CD8-positive, alpha-beta memory T cell (primary cell): Measurements from ENCODE around the gene ZBTB17. TPM values are rescaled to one million over a fixed set of nuclear protein-coding genes. Genes with fewer than 3 reads are reported as not detected.

Experiments used
- CTCF ChIA-PET: fragments of 350-600 bp; sonication (Branson Sonifier 250); formaldehyde crosslinking; loops from one replicate; lab custom pipeline; 2021; ENCODE audit warnings: antibody characterized with exemption; lab: Charles Lee
- POLR2A ChIA-PET: fragments of 350-600 bp; sonication (Branson Sonifier 250); formaldehyde crosslinking; loops from one replicate; lab custom pipeline; 2021; ENCODE audit warnings: antibody characterized with exemption; lab: Charles Lee
- DNase-seq, 5 donors: peaks; one replicate each; pipeline versions ENCODE4 v3.0.0 to v3.0.0-alpha.2; 2020 to 2022; ENCODE audit warnings: mixed read lengths in 1 of 5
- H3K27ac ChIP-seq: one replicate; pipeline ENCODE4 v1.7.0; 2013; ENCODE audit warnings: low read depth, mild to moderate bottlenecking, low read length, moderate library complexity
- H3K27me3 ChIP-seq: 2 replicates; pipeline ENCODE4 v1.7.0; 2013; ENCODE audit warnings: low read length, mild to moderate bottlenecking; ENCODE audit not compliant: insufficient read depth, poor library complexity, severe bottlenecking
- H3K36me3 ChIP-seq: 2 replicates; pipeline ENCODE4 v1.7.0; 2013; ENCODE audit warnings: mild to moderate bottlenecking, low read length, moderate library complexity; ENCODE audit not compliant: insufficient read depth
- H3K4me1 ChIP-seq: 2 replicates; pipeline ENCODE4 v1.7.0; 2013; ENCODE audit warnings: mild to moderate bottlenecking, low read length, moderate library complexity; ENCODE audit not compliant: insufficient read depth
- H3K4me3 ChIP-seq: 2 replicates; pipeline ENCODE4 v1.7.0; 2013; ENCODE audit warnings: mild to moderate bottlenecking, low read length
- H3K9me3 ChIP-seq: 2 replicates; pipeline ENCODE4 v1.7.0; 2013; ENCODE audit warnings: mild to moderate bottlenecking, low read length
- H3K27ac Mint-ChIP-seq, 8 donors: one replicate each; pipeline ENCODE4 v1.8.0; 2020 to 2021; ENCODE audit warnings: mixed read lengths in 8 of 8, mild to moderate bottlenecking in 6 of 8, inconsistent platforms in 3 of 8, moderate library complexity in 3 of 8
- H3K27me3 Mint-ChIP-seq, 2 donors: one replicate each; pipeline ENCODE4 v1.8.0; 2020 to 2021; ENCODE audit warnings: mixed read lengths in 2 of 2, mild to moderate bottlenecking in 1 of 2, moderate library complexity in 1 of 2
- H3K36me3 Mint-ChIP-seq, 3 donors: one replicate each; pipeline ENCODE4 v1.8.0; 2020 to 2021; ENCODE audit warnings: mixed read lengths in 3 of 3, inconsistent platforms in 1 of 3, mild to moderate bottlenecking in 1 of 3
- H3K4me1 Mint-ChIP-seq, 3 donors: one replicate each; pipeline ENCODE4 v1.8.0; 2020 to 2021; ENCODE audit warnings: mixed read lengths in 3 of 3, inconsistent platforms in 1 of 3, mild to moderate bottlenecking in 1 of 3
- H3K4me3 Mint-ChIP-seq, 7 donors: one replicate each; pipeline ENCODE4 v1.8.0; 2020 to 2021; ENCODE audit warnings: mixed read lengths in 7 of 7, mild to moderate bottlenecking in 6 of 7, moderate library complexity in 4 of 7, inconsistent platforms in 2 of 7
- H3K9me3 Mint-ChIP-seq, 5 donors: one replicate each; pipeline ENCODE4 v1.8.0; 2020 to 2022; ENCODE audit warnings: mixed read lengths in 5 of 5, mild to moderate bottlenecking in 3 of 5, moderate library complexity in 2 of 5, inconsistent platforms in 1 of 5
- polyA plus RNA-seq: library from polyadenylated mRNA; unstranded; fragments of 300-500 nt; fragmentation: Illumina TruSeq; gene quantifications from one replicate; pipeline ENCODE4 v1.2.3, GENCODE V29; 2021
- total RNA-seq, 2 experiments: library from RNA; stranded (reverse); gene quantifications; one replicate each; pipeline ENCODE4 v1.2.3, GENCODE V29; 2021

ZBTB17 gene
- total and polyA plus RNA-seq, 3 experiments from 2014 or later = 24.7 to 51.5 (median 49.9) TPM

DNA sequence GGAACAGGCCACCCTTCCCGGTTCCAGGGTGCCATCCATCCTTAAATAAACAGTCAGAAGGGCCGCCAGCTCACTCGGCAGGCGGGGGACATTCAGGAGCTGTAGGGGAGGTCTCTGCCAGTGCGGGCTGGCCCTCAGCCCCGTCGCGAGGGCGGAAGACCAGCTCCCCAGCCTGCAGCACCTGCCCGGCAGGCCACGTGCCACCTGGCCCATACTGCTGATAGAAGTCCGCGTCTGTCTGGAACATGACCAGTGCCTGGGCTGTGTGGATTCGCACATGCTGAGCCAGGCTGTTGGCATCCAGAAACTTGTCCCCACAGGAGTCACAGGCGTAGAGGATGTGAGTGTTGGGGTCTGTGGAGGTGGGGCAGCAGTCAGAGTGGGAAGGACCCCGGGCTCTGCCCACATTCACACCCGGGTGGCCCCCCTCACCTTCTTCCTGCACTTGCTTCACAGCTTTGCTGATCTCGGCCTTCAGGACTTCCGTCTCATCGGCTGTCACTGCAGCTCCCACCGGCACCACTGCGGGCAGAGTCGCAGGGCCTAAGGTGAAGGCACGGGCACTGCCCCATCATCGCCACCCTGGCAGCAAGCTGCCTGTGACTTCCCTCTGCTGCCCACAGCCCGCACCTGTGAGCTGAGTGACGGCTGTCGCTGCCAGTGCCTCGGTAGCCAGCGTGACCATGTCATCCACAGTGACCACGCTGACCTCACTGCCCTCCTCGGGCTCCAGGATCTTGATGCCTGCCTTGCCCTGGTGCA, 33.8 kb downstream of the ZBTB17 start:
- ChIA-PET POLR2A (no interaction called here), CTCF (interaction anchor here (1.0 kb wide), 1 partner anchor 11 kb away, joined by 3 read pairs; no protein-coding TSS in a partner anchor)
- Histone ChIP-seq H3K4me3 (no peak overlapping the region), H3K4me1 (no peaks in the 10 kb centered on the region), H3K9me3 (no peaks in the 10 kb centered on the region), H3K27ac (no peak overlapping the region), H3K36me3 (peaks cover 28% of the 10 kb centered on the region), H3K27me3 (no peaks in the 10 kb centered on the region)
- Mint-ChIP-seq H3K4me3 (no peak overlapping the region), H3K4me1 (peaks cover 0 to 6% (median 2%) of the 10 kb centered on the region in 3 donors), H3K36me3 (peaks cover 0 to 85% (median 10%) of the 10 kb centered on the region in 3 donors), H3K27me3 (no peaks in the 10 kb centered on the region), H3K27ac (peak overlapping the region in 2 of 8 donors; percentile 17 to 54), H3K9me3 (no peaks in the 10 kb centered on the region)
- no peak for DNase-seq

DNA sequence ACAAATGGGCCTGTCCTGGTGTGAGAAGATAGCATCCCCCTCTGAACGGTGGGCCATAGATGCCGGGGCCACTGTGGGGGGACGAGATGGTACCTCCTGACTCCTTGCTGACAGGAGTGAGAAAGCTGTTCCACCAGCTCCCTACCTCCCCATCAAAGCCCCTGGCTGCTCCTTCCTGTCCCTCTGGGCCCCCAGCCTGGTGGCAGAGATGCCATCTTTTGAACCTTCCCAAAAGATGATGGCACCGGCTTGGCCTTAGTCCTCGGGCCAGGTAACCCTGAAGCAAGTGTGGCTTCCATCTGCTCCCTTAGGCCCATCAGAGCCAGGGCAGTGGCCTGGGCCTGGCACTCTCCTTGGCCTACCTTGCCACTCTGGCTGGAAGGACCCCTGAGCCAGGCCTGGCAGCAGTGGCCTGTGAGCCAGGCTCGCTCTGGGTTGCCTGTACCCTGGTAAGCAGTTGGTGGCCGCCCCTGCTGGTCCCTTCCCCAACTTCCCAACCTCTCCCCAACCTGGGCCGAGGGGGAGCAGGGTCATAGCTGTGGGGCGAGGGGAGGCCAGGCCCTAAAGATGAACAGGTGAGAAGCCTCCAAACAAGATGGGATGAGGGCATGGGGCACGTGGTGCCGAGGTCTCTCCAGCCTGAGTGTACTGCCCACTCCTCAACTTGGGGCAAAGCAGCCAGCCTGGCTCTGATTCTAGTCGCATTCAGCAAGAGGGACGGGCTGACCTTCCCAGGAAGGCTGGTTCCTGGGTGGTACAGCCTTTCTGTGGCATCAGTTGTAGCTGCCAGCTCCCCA, 34.7 kb downstream of the ZBTB17 start:
- no peak overlapping the region for H3K4me3 ChIP-seq
- POLR2A ChIA-PET = no interaction called here
- H3K27ac Mint-ChIP-seq = peak overlapping the region in 1 of 8 donors; percentile 54

DNA sequence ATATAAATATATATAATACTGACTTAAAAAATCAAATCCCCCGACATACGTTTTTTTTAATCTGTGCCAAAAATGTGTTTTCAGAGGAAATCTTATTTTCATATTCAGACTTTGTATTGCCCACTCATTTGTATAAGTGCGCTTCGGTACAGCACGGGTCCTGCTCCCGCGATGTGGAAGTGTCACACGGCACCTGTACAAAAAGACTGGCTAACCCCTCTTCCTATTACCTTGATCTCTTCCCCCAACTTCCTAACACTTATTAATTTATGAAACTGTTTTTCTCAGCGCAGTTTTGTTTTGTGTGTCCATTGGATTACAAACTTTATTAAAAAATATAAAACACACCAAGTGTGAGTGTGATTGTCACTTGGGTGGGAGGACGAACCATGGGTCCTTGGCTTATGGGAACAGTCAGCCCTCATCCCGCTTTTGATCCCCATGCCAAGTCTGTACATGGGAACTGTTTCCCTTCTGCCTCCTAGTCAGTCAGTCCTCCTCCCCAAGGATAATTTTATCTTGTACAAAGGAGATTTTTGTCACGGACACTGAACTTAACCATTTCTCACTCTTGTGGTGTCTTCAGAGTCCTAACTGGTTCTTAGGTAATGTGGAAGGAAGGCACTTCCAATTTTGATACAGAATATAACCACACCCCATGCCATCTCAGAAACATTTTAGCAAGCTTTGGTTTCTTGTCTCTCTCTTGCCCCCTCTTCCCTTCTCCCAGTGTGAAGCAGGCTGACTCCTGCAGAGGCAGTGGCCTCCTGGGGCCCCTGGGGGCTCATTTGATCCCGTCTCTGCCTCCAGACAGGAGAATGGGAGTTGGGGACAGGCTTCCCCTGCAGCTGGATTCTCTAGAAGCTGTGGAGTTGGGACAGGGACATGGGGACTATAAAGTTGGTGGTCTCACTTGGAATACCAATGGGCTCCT, 35.5 kb downstream of the ZBTB17 start:
- DNase-seq = no peak
- Histone ChIP-seq H3K4me1 (no peaks in the 10 kb centered on the region), H3K4me3 (no peak overlapping the region), H3K9me3 (no peaks in the 10 kb centered on the region), H3K27ac (no peak overlapping the region), H3K36me3 (peaks cover 29% of the 10 kb centered on the region), H3K27me3 (no peaks in the 10 kb centered on the region)
- ChIA-PET CTCF (no interaction called here), POLR2A (no interaction called here)
- Mint-ChIP-seq H3K36me3 (peaks cover 0 to 85% (median 6%) of the 10 kb centered on the region in 3 donors), H3K4me3 (no peak overlapping the region), H3K4me1 (no peaks in the 10 kb centered on the region), H3K9me3 (no peaks in the 10 kb centered on the region), H3K27ac (peak overlapping the region in 3 of 8 donors; percentile 54 to 89 (median 63)), H3K27me3 (no peaks in the 10 kb centered on the region)

More for the DNA sequence above, 34.7 kb downstream of the ZBTB17 start:
- Histone ChIP-seq H3K36me3 (peaks cover 27% of the 10 kb centered on the region), H3K27me3 (no peaks in the 10 kb centered on the region), H3K4me1 (no peaks in the 10 kb centered on the region), H3K9me3 (no peaks in the 10 kb centered on the region), H3K27ac (no peak overlapping the region)
- H3K36me3 Mint-ChIP-seq = peaks cover 0 to 83% (median 8%) of the 10 kb centered on the region in 3 donors
- CTCF ChIA-PET = interaction anchor here (1.0 kb wide), 1 partner anchor 10 kb away, joined by 3 read pairs; no protein-coding TSS in a partner anchor
- no peak for DNase-seq
- peaks cover 0 to under 1% (median 0%) of the 10 kb centered on the region in 3 donors for H3K4me1 Mint-ChIP-seq
- no peaks in the 10 kb centered on the region for H3K9me3 Mint-ChIP-seq
- no peak overlapping the region for H3K4me3 Mint-ChIP-seq
- no peaks in the 10 kb centered on the region for H3K27me3 Mint-ChIP-seq

DNA sequence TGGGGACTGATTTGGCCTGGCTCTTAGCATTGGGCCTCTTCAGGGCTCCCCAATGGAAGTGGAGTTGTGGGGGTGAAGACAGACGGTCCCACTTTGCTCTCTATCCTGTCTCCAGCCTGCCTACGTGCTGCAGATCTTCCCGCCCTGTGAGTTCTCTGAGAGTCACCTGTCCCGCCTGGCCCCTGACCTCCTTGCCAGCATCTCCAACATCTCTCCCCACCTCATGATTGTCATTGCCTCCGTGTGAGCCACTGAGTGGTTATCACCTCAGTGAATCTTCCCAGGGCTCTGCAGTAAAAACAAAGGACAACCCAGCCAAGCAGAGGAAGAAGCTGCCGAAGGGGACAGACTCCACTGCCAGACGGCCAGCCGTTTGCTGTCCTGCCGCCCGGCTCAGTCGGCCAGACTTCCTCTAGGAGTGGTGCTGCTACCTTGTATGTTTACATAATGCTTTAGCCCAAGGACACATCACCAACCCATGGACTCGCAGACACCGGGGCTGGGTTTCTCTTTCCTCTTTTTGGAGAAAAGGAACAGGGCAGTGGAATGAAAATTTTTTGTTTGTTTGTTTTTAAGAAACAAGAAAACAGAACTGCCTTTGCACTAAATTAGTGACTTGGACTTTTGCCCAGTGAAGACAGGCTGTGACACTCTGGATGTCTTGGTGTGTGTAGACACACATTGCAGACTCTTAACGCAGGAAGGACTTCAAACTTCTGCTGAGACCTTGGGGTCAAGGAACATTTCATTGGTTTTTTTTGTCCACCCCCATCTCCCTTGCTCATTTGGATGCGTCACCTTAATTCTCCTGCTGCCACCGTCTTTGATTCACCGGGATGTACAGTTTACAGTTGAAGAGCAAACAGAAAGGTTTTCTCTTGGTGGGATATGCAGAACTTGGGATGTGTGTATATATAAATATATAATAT, 36.5 kb downstream of the ZBTB17 start:
- Mint-ChIP-seq H3K9me3 (no peaks in the 10 kb centered on the region), H3K4me1 (no peaks in the 10 kb centered on the region), H3K27me3 (peaks cover 0 to 2% of the 10 kb centered on the region in 2 donors), H3K27ac (peak overlapping the region in 5 of 8 donors; percentile 22 to 82 (median 53)), H3K4me3 (no peak overlapping the region), H3K36me3 (peaks cover 5 to 89% (median 9%) of the 10 kb centered on the region in 3 donors)
- H3K27me3 ChIP-seq = no peaks in the 10 kb centered on the region
- ChIA-PET POLR2A (no interaction called here), CTCF (no interaction called here)
- peaks cover 33% of the 10 kb centered on the region for H3K36me3 ChIP-seq
- H3K4me1 ChIP-seq = no peaks in the 10 kb centered on the region
- no peak overlapping the region for H3K27ac ChIP-seq
- no peak for DNase-seq
- no peak overlapping the region for H3K4me3 ChIP-seq
- no peaks in the 10 kb centered on the region for H3K9me3 ChIP-seq

DNA sequence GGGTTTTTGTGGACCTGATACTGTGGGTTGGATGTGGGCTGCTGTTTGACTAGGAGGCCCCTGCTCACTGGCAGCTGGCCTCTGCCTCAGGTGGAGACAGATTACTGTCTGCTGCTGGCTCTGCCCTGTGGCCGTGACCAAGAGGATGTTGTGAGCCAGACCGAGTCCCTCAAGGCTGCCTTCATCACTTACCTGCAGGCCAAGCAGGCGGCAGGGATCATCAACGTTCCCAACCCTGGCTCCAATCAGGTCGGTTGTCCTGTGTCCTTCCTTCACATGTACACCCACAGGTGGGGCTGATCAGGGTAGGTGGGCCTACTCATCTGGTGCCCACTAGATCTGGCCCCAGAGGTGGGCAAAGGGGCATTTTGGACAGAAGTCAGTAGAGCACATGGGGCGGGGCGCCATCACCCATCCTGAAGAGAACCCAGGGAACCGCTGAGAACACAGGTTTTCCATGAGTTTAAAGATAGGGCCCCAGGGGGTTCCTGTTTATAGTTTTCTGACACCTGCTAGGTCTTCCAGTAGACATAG, 37.2 kb downstream of the ZBTB17 start:
- no peak overlapping the region for H3K27ac ChIP-seq
- H3K27me3 Mint-ChIP-seq = peaks cover 0 to 2% of the 10 kb centered on the region in 2 donors
- no peaks in the 10 kb centered on the region for H3K9me3 ChIP-seq
- no peaks in the 10 kb centered on the region for H3K4me1 ChIP-seq
- no peaks in the 10 kb centered on the region for H3K27me3 ChIP-seq
- ChIA-PET CTCF (no interaction called here), POLR2A (no interaction called here)
- peaks cover 37% of the 10 kb centered on the region for H3K36me3 ChIP-seq
- H3K4me1 Mint-ChIP-seq = peaks cover 0 to under 1% (median 0%) of the 10 kb centered on the region in 3 donors
- H3K36me3 Mint-ChIP-seq = peaks cover 5 to 93% (median 9%) of the 10 kb centered on the region in 3 donors
- H3K4me3 Mint-ChIP-seq = no peak overlapping the region
- no peak overlapping the region for H3K4me3 ChIP-seq
- no peak for DNase-seq
- H3K27ac Mint-ChIP-seq = peak overlapping the region in 2 of 8 donors; percentile 36 to 50
- no peaks in the 10 kb centered on the region for H3K9me3 Mint-ChIP-seq

DNA sequence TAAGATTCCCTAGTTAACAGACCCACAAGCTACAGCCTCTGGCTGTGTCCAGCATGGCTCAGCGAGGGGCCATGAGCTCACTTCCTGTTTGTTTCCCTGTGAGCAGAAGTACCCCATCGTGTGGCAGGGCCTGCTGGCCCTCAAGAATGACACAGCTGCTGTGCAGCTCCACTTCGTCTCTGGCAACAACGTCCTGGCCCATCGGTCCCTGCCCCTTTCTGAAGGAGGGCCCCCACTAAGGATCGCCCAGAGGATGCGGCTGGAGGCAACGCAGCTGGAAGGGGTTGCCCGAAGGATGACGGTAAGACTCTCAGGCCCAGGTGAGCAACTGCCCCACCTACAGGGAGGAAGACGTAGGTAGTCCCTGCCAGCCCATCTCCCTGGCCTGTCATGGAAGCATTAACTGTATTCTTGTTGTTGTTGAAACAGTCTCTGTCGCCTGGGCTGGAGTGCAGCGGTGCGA, 38.2 kb downstream of the ZBTB17 start:
- Histone ChIP-seq H3K9me3 (no peaks in the 10 kb centered on the region), H3K4me1 (no peaks in the 10 kb centered on the region), H3K27ac (no peak overlapping the region), H3K27me3 (no peaks in the 10 kb centered on the region), H3K4me3 (no peak overlapping the region), H3K36me3 (peaks cover 33% of the 10 kb centered on the region)
- no peaks in the 10 kb centered on the region for H3K9me3 Mint-ChIP-seq
- H3K4me3 Mint-ChIP-seq = no peak overlapping the region
- peaks cover 0 to 2% (median 0%) of the 10 kb centered on the region in 3 donors for H3K4me1 Mint-ChIP-seq
- H3K27ac Mint-ChIP-seq = peak overlapping the region in 7 of 8 donors; percentile 36 to 86 (median 52)
- ChIA-PET CTCF (interaction anchor here (1.6 kb wide), 1 partner anchor 90 kb away, joined by 3 read pairs; the partner anchor contains the start of gene SPEN), POLR2A (interaction anchor here (0.8 kb wide), 1 partner anchor 89 kb away, joined by 4 read pairs; no protein-coding TSS in a partner anchor)
- H3K27me3 Mint-ChIP-seq = peaks cover 0 to 2% of the 10 kb centered on the region in 2 donors
- peaks cover 5 to 95% (median 12%) of the 10 kb centered on the region in 3 donors for H3K36me3 Mint-ChIP-seq
- no peak for DNase-seq
